Measurements from ENCODE around the gene HHIP.

The HHIP gene

DNA sequence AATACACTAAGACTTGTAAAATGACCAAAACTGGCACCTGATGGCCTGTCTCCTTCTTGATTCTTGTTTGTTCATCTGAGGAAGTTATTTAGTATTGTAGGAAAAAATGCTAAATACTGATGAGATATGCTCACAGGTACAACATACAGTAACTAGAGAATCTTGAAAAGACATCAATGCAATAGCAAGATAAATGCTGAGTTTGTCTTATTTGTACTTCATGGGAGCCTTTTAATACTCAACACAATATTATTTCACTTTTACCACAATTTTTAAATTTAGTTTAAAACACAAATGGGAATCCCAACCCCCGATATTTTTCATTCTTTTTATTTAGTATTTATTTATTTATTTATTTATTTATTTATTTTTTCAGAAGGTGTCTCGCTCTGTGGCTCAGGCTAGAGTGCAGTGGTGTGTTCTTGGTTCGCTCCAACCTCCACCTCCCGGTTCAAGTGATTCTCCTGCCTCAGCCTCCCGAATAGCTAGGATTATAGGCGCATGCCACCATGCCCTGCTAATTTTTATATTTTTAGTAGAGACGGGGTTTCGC is 12.1 kb downstream of the HHIP start:
- TF ChIP-seq, protein P1, sequence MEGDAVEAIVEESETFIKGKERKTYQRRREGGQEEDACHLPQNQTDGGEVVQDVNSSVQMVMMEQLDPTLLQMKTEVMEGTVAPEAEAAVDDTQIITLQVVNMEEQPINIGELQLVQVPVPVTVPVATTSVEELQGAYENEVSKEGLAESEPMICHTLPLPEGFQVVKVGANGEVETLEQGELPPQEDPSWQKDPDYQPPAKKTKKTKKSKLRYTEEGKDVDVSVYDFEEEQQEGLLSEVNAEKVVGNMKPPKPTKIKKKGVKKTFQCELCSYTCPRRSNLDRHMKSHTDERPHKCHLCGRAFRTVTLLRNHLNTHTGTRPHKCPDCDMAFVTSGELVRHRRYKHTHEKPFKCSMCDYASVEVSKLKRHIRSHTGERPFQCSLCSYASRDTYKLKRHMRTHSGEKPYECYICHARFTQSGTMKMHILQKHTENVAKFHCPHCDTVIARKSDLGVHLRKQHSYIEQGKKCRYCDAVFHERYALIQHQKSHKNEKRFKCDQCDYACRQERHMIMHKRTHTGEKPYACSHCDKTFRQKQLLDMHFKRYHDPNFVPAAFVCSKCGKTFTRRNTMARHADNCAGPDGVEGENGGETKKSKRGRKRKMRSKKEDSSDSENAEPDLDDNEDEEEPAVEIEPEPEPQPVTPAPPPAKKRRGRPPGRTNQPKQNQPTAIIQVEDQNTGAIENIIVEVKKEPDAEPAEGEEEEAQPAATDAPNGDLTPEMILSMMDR (IDR thresholded peaks at IDR 0.05) = no peak
- Histone ChIP-seq H3K27me3 (no peaks in the 10 kb centered on the region), H3K9me3 (no peaks in the 10 kb centered on the region), H3K4me3 (ENCODE audit: low read depth in 1 of 2, low read length in 1 of 2) (no peak overlapping the region), H3K36me3 (no peaks in the 10 kb centered on the region), H3K27ac (no peak overlapping the region), H3K4me1 (ENCODE audit: control insufficient read depth in 1 of 2, insufficient read depth in 1 of 2, low read depth in 1 of 2, low read length in 1 of 2) (no peaks in the 10 kb centered on the region)

DNA sequence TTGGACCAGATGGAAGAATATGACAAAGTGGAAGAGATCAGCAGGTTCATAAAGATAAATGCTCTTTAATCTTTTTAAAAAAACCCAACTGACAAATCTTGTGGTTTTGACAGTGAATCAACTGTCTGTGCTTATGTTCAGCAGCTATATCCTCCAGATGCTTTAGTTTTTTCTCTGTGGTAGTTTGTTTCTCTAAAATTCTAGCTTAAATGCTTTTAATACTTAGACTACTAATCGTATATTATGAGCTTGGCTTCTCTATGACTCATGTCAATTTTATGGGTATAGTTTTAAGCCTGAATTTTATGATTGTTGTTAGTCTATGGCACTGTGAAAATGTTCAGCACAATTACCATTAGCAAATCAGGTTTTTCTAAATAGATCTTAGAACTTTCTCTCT is 12.9 kb downstream of the HHIP start:
- Histone ChIP-seq H3K27me3 (no peaks in the 10 kb centered on the region), H3K9me3 (no peaks in the 10 kb centered on the region), H3K36me3 (no peaks in the 10 kb centered on the region), H3K27ac (no peak overlapping the region), H3K4me3 (ENCODE audit: low read depth in 1 of 2, low read length in 1 of 2) (no peak overlapping the region), H3K4me1 (ENCODE audit: control insufficient read depth in 1 of 2, insufficient read depth in 1 of 2, low read depth in 1 of 2, low read length in 1 of 2) (no peaks in the 10 kb centered on the region)
- TF ChIP-seq, protein P1 (IDR thresholded peaks at IDR 0.05) = no peak

- Histone ChIP-seq H3K27ac (no peak overlapping the region), H3K9me3 (no peaks in the 10 kb centered on the region), H3K4me3 (ENCODE audit: low read depth in 1 of 2, low read length in 1 of 2) (no peak overlapping the region), H3K4me1 (ENCODE audit: control insufficient read depth in 1 of 2, insufficient read depth in 1 of 2, low read depth in 1 of 2, low read length in 1 of 2) (no peaks in the 10 kb centered on the region), H3K36me3 (no peaks in the 10 kb centered on the region), H3K27me3 (no peaks in the 10 kb centered on the region)
- TF ChIP-seq, protein P1 (IDR thresholded peaks at IDR 0.05) = no peak
Measured at GRCh38 chr4:144659447-144659846, 13.5 kb downstream of the HHIP start.

DNA sequence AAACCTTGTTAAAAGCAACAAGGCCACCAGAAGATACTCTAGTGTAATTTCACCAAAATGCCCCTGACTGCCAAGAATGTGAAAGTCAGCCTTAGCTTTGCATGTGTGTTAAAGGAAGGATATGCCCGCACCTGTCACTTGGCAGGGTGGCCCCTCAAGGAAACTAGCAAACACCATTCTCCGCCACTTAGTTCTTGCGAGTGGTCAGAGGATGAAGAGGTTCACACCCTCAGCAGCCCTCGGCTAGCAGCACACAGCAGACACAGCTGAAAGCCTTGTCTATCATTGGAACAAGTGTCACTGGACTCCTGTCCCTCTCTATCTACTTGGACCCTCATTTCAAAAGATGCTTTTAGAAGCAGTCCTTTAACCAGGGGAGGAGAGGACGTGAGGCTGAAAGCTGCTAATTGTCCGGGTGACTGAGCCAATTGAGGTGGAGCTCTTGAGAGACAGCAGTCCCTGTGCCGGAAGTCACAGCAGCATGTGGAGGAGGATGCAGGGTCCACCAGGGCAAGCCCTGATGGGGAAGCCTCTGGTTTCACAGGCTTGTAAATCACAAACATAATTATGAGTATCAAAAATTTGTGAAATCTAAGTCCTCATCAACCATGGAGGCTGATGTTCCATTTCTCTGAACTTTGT is 18.0 kb downstream of the HHIP start:
- Histone ChIP-seq H3K4me3 (ENCODE audit: low read depth in 1 of 2, low read length in 1 of 2) (no peak overlapping the region), H3K36me3 (no peaks in the 10 kb centered on the region), H3K9me3 (no peaks in the 10 kb centered on the region), H3K27me3 (no peaks in the 10 kb centered on the region), H3K27ac (no peak overlapping the region), H3K4me1 (ENCODE audit: control insufficient read depth in 1 of 2, insufficient read depth in 1 of 2, low read depth in 1 of 2, low read length in 1 of 2) (no peaks in the 10 kb centered on the region)
- TF ChIP-seq, protein P1 (IDR thresholded peaks at IDR 0.05) = no peak

DNA sequence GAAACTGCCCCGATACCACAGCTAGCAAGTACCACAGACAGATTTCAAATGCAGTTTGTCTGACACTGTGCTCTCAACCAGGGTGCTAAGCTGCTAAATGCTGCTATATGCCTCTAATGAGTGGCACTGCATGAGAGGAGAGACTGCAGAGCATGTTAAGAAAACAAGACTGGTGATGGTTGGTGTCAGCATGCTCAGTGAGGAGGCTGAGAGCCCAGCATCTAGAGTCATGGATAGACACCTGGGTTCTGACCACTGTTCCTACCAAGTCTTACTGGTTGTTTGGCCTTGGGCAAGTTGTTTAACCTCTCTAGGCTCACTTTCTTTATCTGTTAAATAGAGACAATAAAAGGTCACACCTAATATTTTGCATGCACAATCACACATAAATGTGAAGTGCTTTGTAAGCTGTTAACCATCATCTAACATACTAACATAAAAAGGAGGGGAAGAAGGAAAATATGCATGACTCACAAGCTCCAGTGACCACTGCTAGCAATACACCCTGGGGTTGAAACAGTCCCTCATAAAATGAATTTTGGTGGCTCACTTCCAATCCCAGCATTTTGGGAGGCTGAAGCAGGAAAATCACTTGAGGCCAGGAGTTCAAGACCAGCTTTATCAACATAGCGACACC is 20.7 kb downstream of the HHIP start:
- Histone ChIP-seq H3K27ac (no peak overlapping the region), H3K36me3 (no peaks in the 10 kb centered on the region), H3K4me1 (ENCODE audit: control insufficient read depth in 1 of 2, insufficient read depth in 1 of 2, low read depth in 1 of 2, low read length in 1 of 2) (no peaks in the 10 kb centered on the region), H3K9me3 (no peaks in the 10 kb centered on the region), H3K27me3 (no peaks in the 10 kb centered on the region), H3K4me3 (ENCODE audit: low read depth in 1 of 2, low read length in 1 of 2) (no peak overlapping the region)
- TF ChIP-seq, protein P1 (IDR thresholded peaks at IDR 0.05) = no peak
